Measurements from ENCODE around the gene SPOCK3.

SPOCK3 gene

DNA sequence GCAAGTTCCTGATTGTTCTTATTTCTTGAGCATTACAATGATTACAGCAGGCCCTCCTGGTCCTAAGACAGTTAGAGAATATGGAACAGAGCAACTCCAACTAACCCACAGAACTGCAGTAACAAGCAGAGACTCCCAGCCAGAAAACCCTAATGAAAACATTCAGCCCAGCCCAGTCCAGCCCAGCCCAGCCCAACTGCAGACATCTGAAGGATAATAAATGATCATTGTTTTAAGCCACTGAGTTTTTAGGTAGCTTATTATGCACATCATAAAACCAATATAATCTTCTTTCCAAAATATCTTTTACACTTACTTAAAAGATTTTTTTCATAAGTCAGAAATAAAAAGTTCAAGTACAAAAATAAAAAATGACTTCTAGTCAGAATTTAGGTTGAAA, 51.3 kb downstream of the SPOCK3 start:
- no peak overlapping the region for H3K4me3 ChIP-seq (ENCODE audit: low read depth, low read length)
- no peak for DNase-seq (ENCODE audit: low read depth)
- in situ Hi-C loops (cut with HindIII; ENCODE audit: low sequenced_read_pairs), result no loop called here
- TF ChIP-seq, protein P1, sequence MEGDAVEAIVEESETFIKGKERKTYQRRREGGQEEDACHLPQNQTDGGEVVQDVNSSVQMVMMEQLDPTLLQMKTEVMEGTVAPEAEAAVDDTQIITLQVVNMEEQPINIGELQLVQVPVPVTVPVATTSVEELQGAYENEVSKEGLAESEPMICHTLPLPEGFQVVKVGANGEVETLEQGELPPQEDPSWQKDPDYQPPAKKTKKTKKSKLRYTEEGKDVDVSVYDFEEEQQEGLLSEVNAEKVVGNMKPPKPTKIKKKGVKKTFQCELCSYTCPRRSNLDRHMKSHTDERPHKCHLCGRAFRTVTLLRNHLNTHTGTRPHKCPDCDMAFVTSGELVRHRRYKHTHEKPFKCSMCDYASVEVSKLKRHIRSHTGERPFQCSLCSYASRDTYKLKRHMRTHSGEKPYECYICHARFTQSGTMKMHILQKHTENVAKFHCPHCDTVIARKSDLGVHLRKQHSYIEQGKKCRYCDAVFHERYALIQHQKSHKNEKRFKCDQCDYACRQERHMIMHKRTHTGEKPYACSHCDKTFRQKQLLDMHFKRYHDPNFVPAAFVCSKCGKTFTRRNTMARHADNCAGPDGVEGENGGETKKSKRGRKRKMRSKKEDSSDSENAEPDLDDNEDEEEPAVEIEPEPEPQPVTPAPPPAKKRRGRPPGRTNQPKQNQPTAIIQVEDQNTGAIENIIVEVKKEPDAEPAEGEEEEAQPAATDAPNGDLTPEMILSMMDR (IDR thresholded peaks at IDR 0.05; ENCODE audit: low read depth, low read length, missing control alignments), result no peak

GRCh38 chr4:167177925-167178324, 56.4 kb downstream of the SPOCK3 start:
- no peak for DNase-seq (ENCODE audit: low read depth)
- no peak overlapping the region for H3K4me3 ChIP-seq (ENCODE audit: low read depth, low read length)
- in situ Hi-C loops (cut with HindIII; ENCODE audit: low sequenced_read_pairs), result no loop called here
- TF ChIP-seq, protein P1 (IDR thresholded peaks at IDR 0.05; ENCODE audit: low read depth, low read length, missing control alignments), result no peak

- no peak for DNase-seq (ENCODE audit: low read depth)
- H3K4me3 ChIP-seq (ENCODE audit: low read depth, low read length), result no peak overlapping the region
- TF ChIP-seq, protein P1 (IDR thresholded peaks at IDR 0.05; ENCODE audit: low read depth, low read length, missing control alignments), result no peak
- in situ Hi-C loops (cut with HindIII; ENCODE audit: low sequenced_read_pairs), result no loop called here
Observed at GRCh38 chr4:167176723-167177367, 57.4 kb downstream of the SPOCK3 start.

GRCh38 chr4:167171928-167172327, 62.4 kb downstream of the SPOCK3 start:
- TF ChIP-seq, protein P1 (IDR thresholded peaks at IDR 0.05; ENCODE audit: low read depth, low read length, missing control alignments), result no peak
- no peak for DNase-seq (ENCODE audit: low read depth)
- in situ Hi-C loops (cut with HindIII; ENCODE audit: low sequenced_read_pairs), result no loop called here
- H3K4me3 ChIP-seq (ENCODE audit: low read depth, low read length), result no peak overlapping the region

DNA sequence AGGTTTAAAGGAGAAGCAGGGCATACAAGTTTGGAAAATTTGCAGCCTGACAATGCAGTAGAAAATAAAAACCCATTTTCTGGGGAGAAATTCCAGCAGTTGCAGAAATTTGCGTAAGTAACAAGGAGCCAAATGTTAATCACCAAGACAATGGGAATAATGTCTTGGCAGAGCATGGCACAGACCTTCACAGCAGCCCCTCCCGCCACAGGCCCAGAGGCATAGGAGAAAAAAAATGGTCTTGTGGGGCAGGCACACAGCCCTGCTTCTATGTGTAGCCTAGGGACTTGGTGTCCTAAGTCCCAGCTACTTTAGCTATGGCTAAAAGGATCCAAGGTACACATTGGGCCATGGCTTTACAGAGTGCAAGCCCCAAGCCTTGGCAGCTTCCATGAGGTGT, 65.7 kb downstream of the SPOCK3 start:
- H3K4me3 ChIP-seq (ENCODE audit: low read depth, low read length), result no peak overlapping the region
- in situ Hi-C loops (cut with HindIII; ENCODE audit: low sequenced_read_pairs), result no loop called here
- no peak for DNase-seq (ENCODE audit: low read depth)
- TF ChIP-seq, protein P1 (IDR thresholded peaks at IDR 0.05; ENCODE audit: low read depth, low read length, missing control alignments), result no peak

GRCh38 chr4:167150587-167150986, 83.7 kb downstream of the SPOCK3 start:
- H3K4me3 ChIP-seq (ENCODE audit: low read depth, low read length), result no peak overlapping the region
- TF ChIP-seq, protein P1 (IDR thresholded peaks at IDR 0.05; ENCODE audit: low read depth, low read length, missing control alignments), result no peak
- in situ Hi-C loops (cut with HindIII; ENCODE audit: low sequenced_read_pairs), result no loop called here
- no peak for DNase-seq (ENCODE audit: low read depth)
